Small intestine (tissue), 7 donors: ENCODE data around the gene STH. TPM values are rescaled to one million over a fixed set of nuclear protein-coding genes. Genes with fewer than 3 reads are reported as not detected.
"Not testable (repeated sequence)": the region's sequence is repeated elsewhere in the genome, so short reads cannot be mapped to it uniquely, and the experiment has no call there.

Experiments
- DNase-seq, 2 donors: peaks; one replicate each; pipeline versions ENCODE4 v3.0.0 to v3.0.0-alpha.2; 2013
- FAIRE-seq: peaks from 2 replicates; lab custom pipeline; 2012; peaks lifted over from hg19 to GRCh38; lab: Jason Lieb, UNC
- H3K27ac ChIP-seq, 3 donors: one replicate each; pipeline ENCODE4 v1.5.1; 2013; ENCODE audit warnings: low read length in 2 of 3, mild to moderate bottlenecking in 2 of 3, control low read depth in 1 of 3, inconsistent platforms in 1 of 3, low read depth in 1 of 3, moderate library complexity in 1 of 3
- H3K27me3 ChIP-seq, 3 donors: one replicate each; pipeline ENCODE4 v1.6.1; 2013; ENCODE audit warnings: low read length in 3 of 3, inconsistent platforms in 1 of 3; ENCODE audit not compliant: control insufficient read depth in 3 of 3, insufficient read depth in 3 of 3
- H3K36me3 ChIP-seq, 3 donors: one replicate each; pipeline ENCODE4 v1.6.1; 2013; ENCODE audit warnings: low read length in 3 of 3, inconsistent platforms in 1 of 3, low read depth in 1 of 3, mild to moderate bottlenecking in 1 of 3, moderate library complexity in 1 of 3; ENCODE audit not compliant: control insufficient read depth in 3 of 3, insufficient read depth in 2 of 3
- H3K4me1 ChIP-seq, 3 donors: one replicate each; pipeline ENCODE4 v1.6.1; 2013; ENCODE audit warnings: low read length in 2 of 3, inconsistent platforms in 1 of 3, low read depth in 1 of 3, mild to moderate bottlenecking in 1 of 3, moderate library complexity in 1 of 3; ENCODE audit not compliant: control insufficient read depth in 3 of 3, insufficient read depth in 2 of 3
- H3K4me3 ChIP-seq, 3 donors: one replicate each; pipeline ENCODE4 v1.5.1; 2013; ENCODE audit warnings: low read length in 3 of 3, control low read depth in 1 of 3, inconsistent platforms in 1 of 3, low read depth in 1 of 3, mild to moderate bottlenecking in 1 of 3, moderate library complexity in 1 of 3
- H3K9me3 ChIP-seq, 2 donors: one replicate each; pipeline ENCODE4 v1.6.1; 2013; ENCODE audit warnings: low read depth in 1 of 2, low read length in 1 of 2; ENCODE audit not compliant: control insufficient read depth in 2 of 2, insufficient read depth in 1 of 2
- WGBS, 3 donors: extraction: QIAGEN DNeasy Blood & Tissue Kit; methylation state at CpG; one replicate each; pipeline ENCODE4 v1.1.7; 2013; 5-methylcytosine and 5-hydroxymethylcytosine counted together
- polyA plus RNA-seq, 4 donors: library from polyadenylated mRNA; stranded (reverse) in 3 of 4; unstranded in 1 of 4; fragments of 200-250 nt in 3 of 4; fragments of 120-200 nt in 1 of 4; gene quantifications; one replicate each; pipeline versions ENCODE4 v1.2.1 to v1.2.3, GENCODE V29; 2013
- donor health status: healthy with polysubstance abuse.
- donor health status: control.
- donor health status: control.
- donor health status: Bipolar disorder and iron deficiency.
- donor health status: healthy.

STH gene
- polyA plus RNA-seq, 4 donors: not detected

DNA sequence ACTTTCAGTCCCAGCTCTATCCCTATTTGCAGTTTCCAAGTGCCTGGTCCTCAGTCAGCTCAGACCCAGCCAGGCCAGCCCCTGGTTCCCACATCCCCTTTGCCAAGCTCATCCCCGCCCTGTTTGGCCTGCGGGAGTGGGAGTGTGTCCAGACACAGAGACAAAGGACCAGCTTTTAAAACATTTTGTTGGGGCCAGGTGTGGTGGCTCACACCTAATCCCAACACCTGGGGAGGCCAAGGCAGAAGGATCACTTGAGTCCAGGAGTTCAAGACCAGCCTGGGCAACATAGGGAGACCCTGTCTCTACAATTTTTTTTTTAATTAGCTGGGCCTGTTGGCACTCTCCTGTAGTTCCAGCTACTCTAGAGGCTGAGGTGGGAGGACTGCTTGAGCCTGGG lies 1.7 kb downstream of the STH start:
- Histone ChIP-seq H3K36me3 (no peaks in the 10 kb centered on the region), H3K27ac (no peak overlapping the region), H3K4me3 (no peak overlapping the region), H3K9me3 (no peaks in the 10 kb centered on the region), H3K4me1 (peaks cover 0 to 8% (median 0%) of the 10 kb centered on the region in 3 donors), H3K27me3 (no peaks in the 10 kb centered on the region)
- 76 to 90% (median 80%) methylated on average over 2 of the region's 2 CpGs for WGBS, 3 donors
- FAIRE-seq: no peak
- no peak for DNase-seq

DNA sequence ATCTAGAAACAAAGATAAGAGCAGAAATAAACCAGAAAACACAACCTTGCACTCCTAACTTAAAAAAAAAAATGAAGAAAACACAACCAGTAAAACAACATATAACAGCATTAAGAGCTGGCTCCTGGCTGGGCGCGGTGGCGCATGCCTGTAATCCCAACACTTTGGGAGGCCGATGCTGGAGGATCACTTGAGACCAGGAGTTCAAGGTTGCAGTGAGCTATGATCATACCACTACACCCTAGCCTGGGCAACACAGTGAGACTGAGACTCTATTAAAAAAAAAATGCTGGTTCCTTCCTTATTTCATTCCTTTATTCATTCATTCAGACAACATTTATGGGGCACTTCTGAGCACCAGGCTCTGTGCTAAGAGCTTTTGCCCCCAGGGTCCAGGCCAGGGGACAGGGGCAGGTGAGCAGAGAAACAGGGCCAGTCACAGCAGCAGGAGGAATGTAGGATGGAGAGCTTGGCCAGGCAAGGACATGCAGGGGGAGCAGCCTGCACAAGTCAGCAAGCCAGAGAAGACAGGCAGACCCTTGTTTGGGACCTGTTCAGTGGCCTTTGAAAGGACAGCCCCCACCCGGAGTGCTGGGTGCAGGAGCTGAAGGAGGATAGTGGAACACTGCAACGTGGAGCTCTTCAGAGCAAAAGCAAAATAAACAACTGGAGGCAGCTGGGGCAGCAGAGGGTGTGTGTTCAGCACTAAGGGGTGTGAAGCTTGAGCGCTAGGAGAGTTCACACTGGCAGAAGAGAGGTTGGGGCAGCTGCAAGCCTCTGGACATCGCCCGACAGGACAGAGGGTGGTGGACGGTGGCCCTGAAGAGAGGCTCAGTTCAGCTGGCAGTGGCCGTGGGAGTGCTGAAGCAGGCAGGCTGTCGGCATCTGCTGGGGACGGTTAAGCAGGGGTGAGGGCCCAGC lies 2.6 kb downstream of the STH start:
- Histone ChIP-seq H3K4me3 (no peak overlapping the region), H3K4me1 (peaks cover 0 to 8% (median 0%) of the 10 kb centered on the region in 3 donors), H3K27me3 (no peaks in the 10 kb centered on the region), H3K27ac (no peak overlapping the region), H3K36me3 (no peaks in the 10 kb centered on the region), H3K9me3 (no peaks in the 10 kb centered on the region)
- WGBS, 3 donors: 74 to 77% (median 76%) methylated on average over 13 of the region's 13 CpGs
- DNase-seq: no peak
- FAIRE-seq: no peak

DNA sequence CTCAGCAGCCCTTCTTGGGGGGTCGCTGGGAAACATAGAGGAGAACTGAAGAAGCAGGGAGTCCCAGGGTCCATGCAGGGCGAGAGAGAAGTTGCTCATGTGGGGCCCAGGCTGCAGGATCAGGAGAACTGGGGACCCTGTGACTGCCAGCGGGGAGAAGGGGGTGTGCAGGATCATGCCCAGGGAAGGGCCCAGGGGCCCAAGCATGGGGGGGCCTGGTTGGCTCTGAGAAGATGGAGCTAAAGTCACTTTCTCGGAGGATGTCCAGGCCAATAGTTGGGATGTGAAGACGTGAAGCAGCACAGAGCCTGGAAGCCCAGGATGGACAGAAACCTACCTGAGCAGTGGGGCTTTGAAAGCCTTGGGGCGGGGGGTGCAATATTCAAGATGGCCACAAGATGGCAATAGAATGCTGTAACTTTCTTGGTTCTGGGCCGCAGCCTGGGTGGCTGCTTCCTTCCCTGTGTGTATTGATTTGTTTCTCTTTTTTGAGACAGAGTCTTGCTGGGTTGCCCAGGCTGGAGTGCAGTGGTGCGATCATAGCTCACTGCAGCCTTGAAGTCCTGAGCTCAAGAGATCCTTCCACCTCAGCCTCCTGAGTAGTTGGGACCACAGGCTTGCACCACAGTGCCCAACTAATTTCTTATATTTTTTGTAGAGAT lies 3.4 kb downstream of the STH start:
- FAIRE-seq: no peak
- WGBS, 3 donors: 17 to 27% (median 24%) methylated on average over 8 of the region's 8 CpGs
- peak; percentile 78 to 81 for DNase-seq
- Histone ChIP-seq H3K27ac (no peak overlapping the region), H3K27me3 (no peaks in the 10 kb centered on the region), H3K4me1 (peaks cover 0 to 8% (median 0%) of the 10 kb centered on the region in 3 donors), H3K9me3 (no peaks in the 10 kb centered on the region), H3K4me3 (no peak overlapping the region), H3K36me3 (no peaks in the 10 kb centered on the region)

DNA sequence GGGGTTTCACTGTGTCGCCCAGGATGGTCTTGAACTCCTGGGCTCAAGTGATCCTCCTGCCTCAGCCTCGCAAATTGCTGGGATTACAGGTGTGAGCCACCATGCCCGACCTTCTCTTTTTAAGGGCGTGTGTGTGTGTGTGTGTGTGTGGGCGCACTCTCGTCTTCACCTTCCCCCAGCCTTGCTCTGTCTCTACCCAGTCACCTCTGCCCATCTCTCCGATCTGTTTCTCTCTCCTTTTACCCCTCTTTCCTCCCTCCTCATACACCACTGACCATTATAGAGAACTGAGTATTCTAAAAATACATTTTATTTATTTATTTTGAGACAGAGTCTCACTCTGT lies 3.9 kb downstream of the STH start:
- no peak overlapping the region for H3K27ac ChIP-seq

DNA sequence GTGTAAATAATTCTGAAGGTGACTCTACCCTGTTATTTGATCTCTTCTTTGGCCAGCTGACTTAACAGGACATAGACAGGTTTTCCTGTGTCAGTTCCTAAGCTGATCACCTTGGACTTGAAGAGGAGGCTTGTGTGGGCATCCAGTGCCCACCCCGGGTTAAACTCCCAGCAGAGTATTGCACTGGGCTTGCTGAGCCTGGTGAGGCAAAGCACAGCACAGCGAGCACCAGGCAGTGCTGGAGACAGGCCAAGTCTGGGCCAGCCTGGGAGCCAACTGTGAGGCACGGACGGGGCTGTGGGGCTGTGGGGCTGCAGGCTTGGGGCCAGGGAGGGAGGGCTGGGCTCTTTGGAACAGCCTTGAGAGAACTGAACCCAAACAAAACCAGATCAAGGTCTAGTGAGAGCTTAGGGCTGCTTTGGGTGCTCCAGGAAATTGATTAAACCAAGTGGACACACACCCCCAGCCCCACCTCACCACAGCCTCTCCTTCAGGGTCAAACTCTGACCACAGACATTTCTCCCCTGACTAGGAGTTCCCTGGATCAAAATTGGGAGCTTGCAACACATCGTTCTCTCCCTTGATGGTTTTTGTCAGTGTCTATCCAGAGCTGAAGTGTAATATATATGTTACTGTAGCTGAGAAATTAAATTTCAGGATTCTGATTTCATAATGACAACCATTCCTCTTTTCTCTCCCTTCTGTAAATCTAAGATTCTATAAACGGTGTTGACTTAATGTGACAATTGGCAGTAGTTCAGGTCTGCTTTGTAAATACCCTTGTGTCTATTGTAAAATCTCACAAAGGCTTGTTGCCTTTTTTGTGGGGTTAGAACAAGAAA lies 5.1 kb downstream of the STH start:
- 5 to 40% (median 28%) methylated on average over 6 of the region's 6 CpGs for WGBS, 3 donors
- DNase-seq: peak; percentile 55 to 81
- H3K27ac ChIP-seq: peak overlapping the region in 1 of 3 donors; percentile 14

More for the DNA sequence above, 3.9 kb downstream of the STH start:
- Histone ChIP-seq H3K36me3 (no peaks in the 10 kb centered on the region), H3K27me3 (no peaks in the 10 kb centered on the region), H3K4me1 (peaks cover 0 to 8% (median 0%) of the 10 kb centered on the region in 3 donors), H3K9me3 (no peaks in the 10 kb centered on the region), H3K4me3 (no peak overlapping the region)
- no peak for DNase-seq
- no peak for FAIRE-seq
- 51 to 59% (median 53%) methylated on average over 7 of the region's 7 CpGs for WGBS, 3 donors

DNA sequence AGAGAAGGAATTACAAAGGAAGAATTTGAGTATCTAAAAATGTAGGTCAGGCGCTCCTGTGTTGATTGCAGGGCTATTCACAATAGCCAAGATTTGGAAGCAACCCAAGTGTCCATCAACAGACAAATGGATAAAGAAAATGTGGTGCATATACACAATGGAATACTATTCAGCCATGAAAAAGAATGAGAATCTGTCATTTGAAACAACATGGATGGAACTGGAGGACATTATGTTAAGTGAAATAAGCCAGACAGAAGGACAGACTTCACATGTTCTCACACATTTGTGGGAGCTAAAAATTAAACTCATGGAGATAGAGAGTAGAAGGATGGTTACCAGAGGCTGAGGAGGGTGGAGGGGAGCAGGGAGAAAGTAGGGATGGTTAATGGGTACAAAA lies 7.0 kb downstream of the STH start:
- FAIRE-seq, H3K27me3 ChIP-seq: not testable (repeated sequence)
- 94 to 97% (median 94%) methylated on average over 1 of the region's 1 CpG for WGBS, 3 donors

More for the DNA sequence above, 5.1 kb downstream of the STH start:
- FAIRE-seq: no peak
- Histone ChIP-seq H3K4me1 (peaks cover 0 to 8% (median 0%) of the 10 kb centered on the region in 3 donors), H3K9me3 (no peaks in the 10 kb centered on the region), H3K36me3 (no peaks in the 10 kb centered on the region), H3K27me3 (no peaks in the 10 kb centered on the region), H3K4me3 (no peak overlapping the region)

DNA sequence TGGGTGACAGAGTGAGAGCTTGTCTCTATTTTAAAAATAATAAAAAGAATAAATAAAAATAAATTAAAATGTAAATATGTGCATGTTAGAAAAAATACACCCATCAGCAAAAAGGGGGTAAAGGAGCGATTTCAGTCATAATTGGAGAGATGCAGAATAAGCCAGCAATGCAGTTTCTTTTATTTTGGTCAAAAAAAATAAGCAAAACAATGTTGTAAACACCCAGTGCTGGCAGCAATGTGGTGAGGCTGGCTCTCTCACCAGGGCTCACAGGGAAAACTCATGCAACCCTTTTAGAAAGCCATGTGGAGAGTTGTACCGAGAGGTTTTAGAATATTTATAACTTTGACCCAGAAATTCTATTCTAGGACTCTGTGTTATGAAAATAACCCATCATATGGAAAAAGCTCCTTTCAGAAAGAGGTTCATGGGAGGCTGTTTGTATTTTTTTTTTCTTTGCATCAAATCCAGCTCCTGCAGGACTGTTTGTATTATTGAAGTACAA lies 8.5 kb downstream of the STH start:
- no peak for FAIRE-seq
- WGBS, 3 donors: 78 to 91% (median 83%) methylated on average over 2 of the region's 2 CpGs

More for the DNA sequence above, 7.0 kb downstream of the STH start:
- H3K4me1 ChIP-seq, H3K4me3 ChIP-seq, H3K36me3 ChIP-seq, H3K27ac ChIP-seq, DNase-seq, H3K9me3 ChIP-seq: not testable (repeated sequence)

DNA sequence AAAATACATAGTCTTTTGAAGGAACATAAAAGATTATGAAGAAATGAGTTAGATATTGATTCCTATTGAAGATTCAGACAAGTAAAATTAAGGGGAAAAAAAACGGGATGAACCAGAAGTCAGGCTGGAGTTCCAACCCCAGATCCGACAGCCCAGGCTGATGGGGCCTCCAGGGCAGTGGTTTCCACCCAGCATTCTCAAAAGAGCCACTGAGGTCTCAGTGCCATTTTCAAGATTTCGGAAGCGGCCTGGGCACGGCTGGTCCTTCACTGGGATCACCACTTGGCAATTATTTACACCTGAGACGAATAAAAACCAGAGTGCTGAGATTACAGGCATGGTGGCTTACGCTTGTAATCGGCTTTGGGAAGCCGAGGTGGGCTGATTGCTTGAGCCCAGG lies 9.5 kb downstream of the STH start:
- Histone ChIP-seq H3K4me3 (no peak overlapping the region), H3K27me3 (no peaks in the 10 kb centered on the region), H3K4me1 (peaks cover 0 to 7% (median 0%) of the 10 kb centered on the region in 3 donors), H3K27ac (no peak overlapping the region), H3K36me3 (no peaks in the 10 kb centered on the region), H3K9me3 (no peaks in the 10 kb centered on the region)
- DNase-seq (no peak), FAIRE-seq (no peak)
- WGBS, 3 donors: 87 to 92% (median 91%) methylated on average over 9 of the region's 9 CpGs

More for the DNA sequence above, 8.5 kb downstream of the STH start:
- Histone ChIP-seq H3K27me3 (no peaks in the 10 kb centered on the region), H3K4me3 (no peak overlapping the region), H3K27ac (no peak overlapping the region), H3K4me1 (peaks cover 0 to 8% (median 0%) of the 10 kb centered on the region in 3 donors), H3K9me3 (no peaks in the 10 kb centered on the region), H3K36me3 (no peaks in the 10 kb centered on the region)
- no peak for DNase-seq
